IPS-18c (cell line): Measurements from ENCODE around the gene TAMALIN.

Experiments
- H3K4me3 ChIP-seq: 2 replicates; pipeline ENCODE4 v1.7.0; 2013; ENCODE audit warnings: low read depth, mild to moderate bottlenecking, low read length, moderate library complexity; ENCODE audit not compliant: insufficient read depth
- H3K9me3 ChIP-seq: one replicate; pipeline ENCODE4 v1.6.1; 2013; ENCODE audit warnings: mild to moderate bottlenecking, low read length, moderate library complexity; ENCODE audit not compliant: control insufficient read depth, insufficient read depth

The TAMALIN gene

DNA sequence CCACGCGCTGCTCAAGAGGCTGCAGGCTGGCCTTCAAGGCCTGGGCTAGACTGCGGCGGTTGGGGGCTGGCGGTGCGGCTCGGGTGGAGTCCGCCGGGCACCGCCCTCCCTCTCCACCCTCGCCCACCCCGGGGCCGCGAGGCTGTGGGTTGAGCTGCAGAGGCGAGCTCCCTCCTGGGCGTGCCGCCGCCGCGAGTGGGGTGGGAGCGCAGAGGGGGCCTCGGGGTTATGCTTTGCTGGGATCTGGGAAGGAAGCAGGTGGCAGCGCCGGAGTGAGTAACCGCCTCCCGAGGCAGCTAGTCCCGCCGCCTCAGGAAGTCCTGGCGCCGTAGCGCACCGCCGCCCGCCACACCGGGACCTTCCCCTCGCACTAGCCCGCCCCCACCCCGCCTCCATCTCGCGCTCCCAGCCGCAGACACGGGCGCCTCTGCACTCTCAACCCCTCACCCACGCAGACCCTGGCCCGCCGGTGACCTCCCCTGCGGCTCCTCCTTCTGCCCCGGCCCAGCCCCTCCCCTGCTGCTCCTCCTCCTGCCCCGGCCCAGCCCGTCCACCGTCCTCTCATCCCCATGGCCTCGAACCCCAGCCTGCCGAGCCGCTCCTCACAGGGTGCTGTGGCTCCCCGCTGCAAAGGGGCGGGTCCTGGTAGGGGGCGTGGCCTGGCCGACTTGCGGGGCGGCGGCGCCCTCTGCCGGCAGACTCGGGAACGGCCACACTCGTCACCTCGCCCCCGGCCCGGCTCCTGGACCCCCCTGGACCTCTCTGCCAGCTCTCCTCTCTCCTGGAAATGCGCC is 16.6 kb downstream of the TAMALIN start:
- Histone ChIP-seq H3K9me3 (no peaks in the 10 kb centered on the region), H3K4me3 (peak overlapping the region; percentile 63)

- no peaks in the 10 kb centered on the region for H3K9me3 ChIP-seq
- peak overlapping the region; percentile 63; the same call in 1 of the 2 replicates for H3K4me3 ChIP-seq
These were observed 17.4 kb downstream of the TAMALIN start for GRCh38 chr12:52023976-52024688.

DNA sequence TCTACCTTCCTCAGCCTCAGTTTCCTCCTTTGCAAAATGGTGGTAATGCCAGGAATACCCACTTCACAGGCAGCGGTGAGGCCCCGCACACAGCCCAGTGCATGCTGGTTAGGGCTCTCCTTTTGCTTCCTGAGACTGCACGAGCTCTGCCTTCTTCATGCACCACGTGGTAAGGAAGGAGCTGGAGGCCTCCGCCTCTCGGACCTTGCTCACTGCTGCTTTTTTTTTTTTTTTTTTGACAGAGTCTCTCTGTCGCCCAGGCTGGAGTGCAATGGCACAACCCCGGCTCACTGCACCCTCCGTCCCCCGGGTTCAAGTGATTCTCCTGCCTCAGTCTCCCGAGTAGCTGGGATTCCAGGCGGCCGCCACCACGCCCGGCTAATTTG is 18.1 kb downstream of the TAMALIN start:
- H3K9me3 ChIP-seq: no peaks in the 10 kb centered on the region
- no peak overlapping the region for H3K4me3 ChIP-seq

DNA sequence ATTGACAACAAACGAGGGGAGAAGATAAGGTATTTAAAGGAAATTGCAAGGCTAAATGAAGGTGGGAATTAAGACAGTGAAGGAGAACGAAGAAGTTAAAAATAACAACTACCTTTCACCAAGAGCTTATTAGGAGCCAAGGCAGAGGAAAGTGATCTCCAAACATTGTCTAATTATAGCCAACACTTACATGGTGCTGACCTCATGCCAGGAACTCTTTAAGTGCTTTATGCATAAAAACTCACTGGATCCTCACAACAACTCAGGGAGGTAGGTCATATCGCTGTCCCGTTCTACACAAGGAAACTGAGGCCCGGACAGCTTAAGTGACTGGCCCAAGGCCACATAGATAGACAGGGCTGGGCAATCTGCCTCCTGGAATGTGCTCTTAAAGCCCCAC is 19.5 kb downstream of the TAMALIN start:
- H3K4me3 ChIP-seq: no peak overlapping the region
- no peaks in the 10 kb centered on the region for H3K9me3 ChIP-seq

- Histone ChIP-seq H3K9me3 (no peaks in the 10 kb centered on the region), H3K4me3 (no peak overlapping the region)
These were observed 20.5 kb downstream of the TAMALIN start for GRCh38 chr12:52027085-52027843.

- H3K9me3 ChIP-seq: no peaks in the 10 kb centered on the region
- no peak overlapping the region for H3K4me3 ChIP-seq
These were observed 22.9 kb downstream of the TAMALIN start for GRCh38 chr12:52029685-52030084.

GRCh38 chr12:52032446-52032803 is 25.7 kb downstream of the TAMALIN start:
- Histone ChIP-seq H3K9me3 (no peaks in the 10 kb centered on the region), H3K4me3 (peak overlapping the region; percentile 25; the same call in 1 of the 2 replicates)

- Histone ChIP-seq H3K4me3 (peak overlapping the region; percentile 52), H3K9me3 (no peaks in the 10 kb centered on the region)
These were observed 26.2 kb downstream of the TAMALIN start for GRCh38 chr12:52032804-52033445.

GRCh38 chr12:52033446-52034140 is 26.8 kb downstream of the TAMALIN start:
- H3K9me3 ChIP-seq: no peaks in the 10 kb centered on the region
- H3K4me3 ChIP-seq: peak overlapping the region; percentile 52

GRCh38 chr12:52035190-52035589 is 28.4 kb downstream of the TAMALIN start:
- no peaks in the 10 kb centered on the region for H3K9me3 ChIP-seq
- H3K4me3 ChIP-seq: no peak overlapping the region

DNA sequence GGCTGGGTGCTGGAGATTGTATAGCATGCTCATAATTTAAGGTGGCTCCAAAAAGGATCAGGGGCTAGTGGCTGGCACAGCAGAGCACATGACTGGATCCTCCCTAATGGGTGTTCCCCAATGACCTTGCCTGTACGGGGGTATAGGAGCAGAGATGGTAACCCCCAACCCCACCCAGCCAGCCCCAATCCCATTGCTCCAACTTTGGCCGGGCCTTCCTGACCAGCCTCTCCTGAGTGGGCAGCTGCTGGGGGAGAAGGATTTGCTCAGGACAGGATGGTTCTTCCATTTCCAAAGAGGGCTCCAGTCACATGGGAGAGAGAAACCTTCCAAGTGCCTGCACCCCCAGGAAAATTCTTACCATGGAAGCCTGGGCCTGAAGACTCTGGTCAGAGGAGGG is 29.2 kb downstream of the TAMALIN start:
- H3K9me3 ChIP-seq: no peaks in the 10 kb centered on the region
- no peak overlapping the region for H3K4me3 ChIP-seq

DNA sequence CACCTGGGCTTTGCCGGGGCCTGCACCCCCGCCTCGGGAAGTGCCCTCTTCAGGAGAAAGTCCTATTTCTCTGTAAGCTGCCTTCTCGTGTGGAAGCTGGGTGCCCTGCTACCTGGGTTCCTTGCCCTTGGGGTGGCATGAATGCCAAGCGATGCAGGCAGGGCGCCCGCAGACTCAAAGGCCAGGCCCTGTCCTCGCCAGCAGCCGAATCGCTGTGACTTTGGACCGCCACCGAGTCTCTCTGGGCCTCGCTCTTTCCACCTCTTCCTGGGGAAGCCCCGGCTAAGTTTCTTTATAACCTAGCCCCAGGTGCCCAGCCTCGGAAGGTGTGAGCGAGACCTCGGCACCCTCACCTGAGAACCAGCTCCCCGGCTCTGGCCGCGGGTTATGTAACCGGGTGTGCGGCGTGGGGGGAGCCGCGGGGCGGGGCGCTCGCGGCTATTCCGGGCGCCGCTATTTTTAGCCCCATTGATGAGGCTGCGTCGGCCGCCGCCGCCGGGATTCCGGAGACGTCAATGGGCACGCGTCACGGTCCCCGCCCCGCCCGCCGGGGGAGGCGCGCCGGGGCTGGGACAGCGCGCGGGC is 29.9 kb downstream of the TAMALIN start:
- H3K4me3 ChIP-seq: peak overlapping the region; percentile 49

DNA sequence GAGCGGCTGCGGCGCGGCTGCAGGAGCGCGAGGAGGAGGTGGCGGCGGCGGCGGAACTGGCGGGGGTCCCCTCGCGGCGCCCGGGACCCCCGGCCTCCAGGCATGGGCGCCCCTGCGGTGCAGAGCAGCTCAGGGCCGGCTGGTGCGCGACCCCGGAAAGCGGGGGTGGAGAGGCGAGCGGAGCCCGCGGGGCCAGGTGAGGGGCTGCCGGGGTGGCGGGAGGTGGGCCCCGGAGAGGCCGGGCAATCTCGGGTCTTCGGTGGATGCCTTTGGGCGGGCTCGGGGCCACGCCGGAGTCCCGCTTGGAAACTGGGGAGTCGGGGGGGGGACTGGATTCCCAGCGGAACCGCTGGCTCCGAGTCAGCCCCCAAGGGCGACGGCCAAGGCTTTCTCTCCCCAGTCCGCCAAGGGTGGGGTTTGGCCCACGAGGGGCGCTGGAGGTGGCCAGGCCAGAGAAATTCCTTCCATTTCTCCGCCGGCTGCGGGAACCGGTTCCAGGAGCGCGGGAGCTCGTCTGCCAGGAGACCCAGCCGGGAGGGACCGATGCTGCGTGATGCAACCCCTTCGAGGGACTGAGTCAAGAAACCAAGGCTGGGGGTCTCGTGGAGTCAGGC is 30.6 kb downstream of the TAMALIN start:
- H3K4me3 ChIP-seq: peak overlapping the region; percentile 81

More for the DNA sequence above, 29.9 kb downstream of the TAMALIN start:
- no peaks in the 10 kb centered on the region for H3K9me3 ChIP-seq

DNA sequence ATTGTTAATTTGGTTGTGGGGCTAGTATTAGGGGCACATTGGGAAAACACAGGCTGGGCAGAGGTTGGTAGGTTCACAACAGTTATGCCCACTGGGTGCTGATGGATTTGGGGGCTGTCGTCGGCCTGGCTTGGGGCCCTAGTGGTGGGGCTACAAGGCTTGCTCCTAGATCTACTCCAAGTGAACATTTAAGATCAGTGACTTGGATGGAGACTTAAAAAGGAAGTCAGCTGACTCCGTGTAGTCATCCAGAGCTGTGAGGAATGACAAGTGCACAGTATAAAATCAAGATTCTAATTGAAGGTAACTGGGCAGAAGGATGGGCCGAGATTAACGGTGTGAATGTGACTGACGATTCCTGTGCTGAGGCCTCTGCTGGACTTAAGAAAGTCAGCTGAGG is 31.7 kb downstream of the TAMALIN start:
- H3K4me3 ChIP-seq: no peak overlapping the region

More for the DNA sequence above, 30.6 kb downstream of the TAMALIN start:
- H3K9me3 ChIP-seq: no peaks in the 10 kb centered on the region

GRCh38 chr12:52041035-52041434 is 34.3 kb downstream of the TAMALIN start:
- Histone ChIP-seq H3K4me3 (no peak overlapping the region), H3K9me3 (no peaks in the 10 kb centered on the region)

More for the DNA sequence above, 31.7 kb downstream of the TAMALIN start:
- H3K9me3 ChIP-seq: no peaks in the 10 kb centered on the region

DNA sequence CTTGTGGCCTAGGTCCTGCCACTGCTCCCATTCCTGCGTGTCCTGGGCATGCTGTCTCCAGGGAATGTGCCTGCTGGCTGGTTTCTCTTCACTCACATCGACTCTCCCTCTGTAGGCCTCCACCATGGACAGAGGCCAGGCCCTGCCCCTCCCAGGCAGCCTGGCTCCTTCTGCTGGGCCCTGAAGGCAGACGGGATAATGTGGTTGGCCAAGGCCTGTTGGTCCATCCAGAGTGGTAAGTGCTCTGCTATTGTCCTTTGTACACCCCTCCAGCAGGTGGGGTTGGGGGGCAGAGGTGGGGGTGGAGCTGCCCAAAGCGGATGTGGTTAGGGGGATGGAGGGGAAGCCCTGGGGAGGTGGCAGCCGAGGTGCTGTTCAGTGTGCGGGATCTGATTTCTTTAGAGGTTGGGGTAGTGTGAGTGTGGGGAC is 35.0 kb downstream of the TAMALIN start:
- Histone ChIP-seq H3K9me3 (no peaks in the 10 kb centered on the region), H3K4me3 (no peak overlapping the region)
